ENCODE data around the gene SCN9A.
"Not testable (repeated sequence)": the region's sequence is repeated elsewhere in the genome, so short reads cannot be mapped to it uniquely, and the experiment has no call there.

SCN9A gene

GRCh38 chr2:166332106-166332505 lies 43.6 kb downstream of the SCN9A start:
- DNase-seq: no peak

- DNase-seq: no peak
Measured at GRCh38 chr2:166331468-166331867, 44.3 kb downstream of the SCN9A start.

GRCh38 chr2:166329465-166329864 lies 46.3 kb downstream of the SCN9A start:
- no peak for DNase-seq

- no peak for DNase-seq
Measured at GRCh38 chr2:166328147-166328546, 47.6 kb downstream of the SCN9A start.

DNA sequence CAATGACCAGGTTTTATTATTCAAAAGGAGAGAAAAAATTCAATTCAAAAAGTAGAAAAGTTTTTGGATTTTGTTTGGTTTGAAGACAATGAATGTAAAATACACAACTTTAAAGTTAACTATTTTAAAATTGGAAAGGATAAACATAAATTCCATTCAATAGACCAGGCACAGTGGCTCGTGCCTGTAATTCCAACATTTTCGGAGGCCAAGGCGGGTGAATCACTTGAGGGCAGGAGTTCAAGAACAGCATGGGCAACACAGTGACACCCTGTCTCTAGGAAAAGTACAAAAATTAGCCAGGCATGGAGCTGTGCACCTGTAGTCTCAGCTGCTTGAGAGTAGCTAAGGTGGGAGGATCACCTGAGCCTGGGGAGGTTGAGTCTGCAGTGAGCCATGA lies 54.7 kb downstream of the SCN9A start:
- DNase-seq: no peak

- no peak for DNase-seq
Measured at GRCh38 chr2:166314022-166314759, 61.6 kb downstream of the SCN9A start.

DNA sequence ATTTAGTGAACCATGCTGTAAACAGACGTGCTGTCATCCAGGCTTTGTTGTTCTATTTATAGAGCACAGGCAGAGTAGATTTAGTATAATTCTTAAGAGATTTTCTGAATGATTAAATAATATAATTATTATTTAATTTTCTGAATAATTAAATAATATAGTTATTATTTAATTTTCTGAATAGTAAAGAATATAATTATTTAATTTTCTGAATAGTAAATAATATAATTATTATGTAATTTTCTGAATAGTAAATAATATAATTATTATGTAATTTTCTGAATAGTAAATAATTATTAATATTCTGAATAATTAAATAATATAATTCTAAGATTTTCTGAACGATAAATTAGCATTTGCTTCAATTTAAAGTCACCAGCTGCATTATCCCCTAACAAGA lies 62.9 kb downstream of the SCN9A start:
- DNase-seq: not testable (repeated sequence)

GRCh38 chr2:166307326-166307725 lies 68.4 kb downstream of the SCN9A start:
- no peak for DNase-seq

DNA sequence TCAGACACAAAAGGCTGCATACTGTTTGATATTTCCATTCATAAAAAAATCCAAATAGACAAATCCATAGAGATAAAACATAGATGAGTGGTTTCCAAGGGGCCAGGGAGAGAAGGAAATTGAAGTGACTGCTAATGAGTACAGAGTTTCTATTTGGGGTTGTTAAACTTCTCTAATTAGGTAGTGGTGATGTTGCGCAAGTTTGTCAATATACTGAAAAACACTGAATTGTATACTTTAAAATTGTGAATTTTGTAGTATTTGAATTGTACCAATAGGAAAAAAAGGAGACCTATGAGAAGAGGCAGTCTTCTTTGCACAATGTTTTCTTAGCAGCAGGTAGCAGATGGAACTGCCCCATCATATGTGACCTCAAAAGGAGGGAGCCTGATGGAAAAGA lies 71.1 kb downstream of the SCN9A start:
- no peak for DNase-seq

DNA sequence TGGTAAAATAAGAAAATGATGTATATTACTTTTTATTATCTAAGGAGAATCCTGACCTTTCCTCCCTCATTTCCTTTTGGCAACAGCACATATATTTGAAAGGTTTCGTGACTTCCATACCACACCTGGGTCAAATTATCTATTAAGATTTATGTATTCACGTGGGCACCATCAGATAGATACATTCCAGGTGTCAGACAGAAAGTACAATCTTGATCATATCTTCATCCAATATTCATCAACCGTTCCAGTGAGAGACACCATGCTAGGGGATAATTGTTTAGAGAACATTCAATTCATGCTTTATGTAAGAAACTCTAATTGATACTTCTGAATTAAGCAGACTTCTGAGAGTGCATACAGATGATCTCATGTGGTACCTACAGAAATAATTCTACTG lies 73.7 kb downstream of the SCN9A start:
- no peak for DNase-seq

DNA sequence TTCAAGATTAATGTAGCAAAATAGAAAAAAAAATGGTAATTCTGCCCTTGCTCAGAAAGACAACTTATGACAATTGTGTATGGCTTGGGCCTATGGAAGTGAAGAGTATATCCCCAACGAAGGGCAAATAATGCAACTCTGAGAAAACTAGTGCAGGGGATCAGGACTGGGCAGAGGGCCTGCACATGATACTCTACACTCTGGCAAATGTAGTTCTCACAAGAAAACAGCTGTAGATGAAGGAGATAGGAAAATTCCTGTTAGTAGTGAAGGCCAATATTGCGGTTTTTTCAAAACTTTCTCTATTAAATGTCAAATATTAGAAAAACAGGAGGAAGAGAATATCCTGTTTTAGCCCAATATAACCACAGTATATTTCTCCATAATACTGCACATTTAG lies 77.8 kb downstream of the SCN9A start:
- DNase-seq: no peak

- DNase-seq: no peak
Measured at GRCh38 chr2:166293984-166294383, 81.8 kb downstream of the SCN9A start.

GRCh38 chr2:166285215-166285614 lies 90.5 kb downstream of the SCN9A start:
- DNase-seq: no peak

DNA sequence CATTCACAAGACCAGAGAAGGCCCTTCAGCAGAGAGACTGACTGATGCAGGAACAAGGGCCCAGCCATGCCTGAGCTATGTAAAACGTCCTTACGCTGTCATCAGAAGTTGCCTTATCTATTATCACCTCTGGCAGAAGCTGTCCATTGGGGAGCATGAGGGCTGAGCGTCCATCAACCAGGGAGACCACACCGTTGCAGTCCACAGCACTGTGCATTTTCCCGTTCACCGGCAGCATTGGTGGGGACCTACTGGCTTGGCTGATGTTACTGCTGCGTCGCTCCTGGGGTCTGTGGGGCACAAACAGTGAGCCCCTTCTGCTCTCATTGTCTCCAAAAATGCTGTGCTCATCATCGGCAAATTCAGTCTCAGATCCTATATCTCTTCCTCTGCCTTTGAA lies 91.4 kb downstream of the SCN9A start:
- no peak for DNase-seq

DNA sequence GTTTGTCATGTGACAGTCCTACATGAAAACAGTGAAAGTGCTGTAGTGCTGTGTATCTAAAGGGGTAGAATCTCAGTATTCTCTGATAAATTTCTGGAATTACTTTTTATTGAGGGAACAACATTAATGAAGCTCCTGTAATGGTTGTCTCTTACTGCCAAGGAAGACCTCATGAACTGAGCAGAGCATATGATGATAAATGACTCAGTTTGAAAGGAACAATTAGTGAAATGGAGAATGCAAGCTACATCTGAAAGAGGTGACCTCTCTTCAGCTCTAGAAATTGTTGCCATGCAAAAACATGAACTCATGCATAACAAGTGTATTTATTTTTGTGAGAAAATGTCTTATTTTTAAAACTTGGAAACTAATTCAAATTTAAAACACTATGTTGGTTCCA lies 93.6 kb downstream of the SCN9A start:
- DNase-seq: no peak

DNA sequence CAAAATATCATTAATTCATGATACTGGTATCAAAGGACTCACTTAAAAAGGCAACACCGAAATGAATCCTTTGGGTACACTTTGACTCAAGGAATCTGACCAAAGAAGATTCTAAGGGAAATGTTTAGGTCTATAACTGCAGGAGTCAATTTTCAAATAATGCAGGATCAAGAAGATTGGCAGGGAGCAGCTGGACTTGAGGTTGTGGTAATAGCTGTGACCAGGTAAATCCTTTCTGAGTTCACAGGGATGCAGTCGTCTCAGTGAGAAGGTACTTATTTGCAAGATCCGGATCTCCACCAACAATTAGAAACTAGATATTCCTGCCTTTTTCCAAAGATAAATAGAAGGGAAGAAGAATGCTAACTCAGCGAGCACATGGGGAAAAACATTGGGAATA lies 96.9 kb downstream of the SCN9A start:
- no peak for DNase-seq

GRCh38 chr2:166270376-166270775 lies 105.4 kb downstream of the SCN9A start:
- no peak for DNase-seq

GRCh38 chr2:166269322-166269721 lies 106.4 kb downstream of the SCN9A start:
- DNase-seq: no peak

GRCh38 chr2:166257859-166258258 lies 117.9 kb downstream of the SCN9A start:
- DNase-seq: no peak

GRCh38 chr2:166256896-166257295 lies 118.8 kb downstream of the SCN9A start:
- DNase-seq: no peak

DNA sequence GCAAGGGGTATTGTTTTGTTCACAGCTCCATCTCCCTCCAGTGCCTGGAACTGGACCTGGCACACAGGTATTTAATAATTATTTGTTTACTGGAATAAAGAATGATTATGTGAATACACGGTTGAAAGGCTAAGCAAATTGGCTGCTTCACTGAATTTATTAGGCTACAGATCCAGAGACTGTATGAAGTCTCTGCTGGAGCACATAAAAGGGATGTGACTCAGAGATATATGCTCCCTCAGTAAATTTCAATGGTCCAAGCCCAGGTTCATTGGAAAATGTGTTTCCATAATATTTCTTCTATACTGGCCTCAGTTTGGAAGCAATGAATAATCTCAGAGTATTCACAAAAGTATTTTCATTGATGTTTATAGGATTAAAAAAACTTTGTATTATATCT lies 126.4 kb downstream of the SCN9A start:
- DNase-seq: no peak

DNA sequence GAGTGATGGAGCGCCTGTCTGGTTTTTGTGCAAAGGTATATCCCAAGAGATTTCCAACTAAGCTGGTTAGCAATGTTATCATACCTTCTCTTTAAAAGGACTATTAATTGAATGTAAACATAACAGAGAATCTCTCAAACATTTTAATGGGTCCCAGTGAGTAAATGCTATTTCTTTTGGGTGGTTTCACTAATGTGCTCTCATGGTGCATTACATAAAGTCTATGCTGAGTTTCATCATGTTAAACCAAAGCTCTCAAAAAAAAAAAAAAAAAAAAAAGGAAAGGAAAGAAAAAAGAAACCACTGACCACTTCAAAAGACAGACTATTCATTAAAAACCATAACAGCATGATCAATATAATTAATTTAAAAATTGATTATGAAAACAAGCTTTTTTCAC lies 128.8 kb downstream of the SCN9A start:
- DNase-seq: no peak

DNA sequence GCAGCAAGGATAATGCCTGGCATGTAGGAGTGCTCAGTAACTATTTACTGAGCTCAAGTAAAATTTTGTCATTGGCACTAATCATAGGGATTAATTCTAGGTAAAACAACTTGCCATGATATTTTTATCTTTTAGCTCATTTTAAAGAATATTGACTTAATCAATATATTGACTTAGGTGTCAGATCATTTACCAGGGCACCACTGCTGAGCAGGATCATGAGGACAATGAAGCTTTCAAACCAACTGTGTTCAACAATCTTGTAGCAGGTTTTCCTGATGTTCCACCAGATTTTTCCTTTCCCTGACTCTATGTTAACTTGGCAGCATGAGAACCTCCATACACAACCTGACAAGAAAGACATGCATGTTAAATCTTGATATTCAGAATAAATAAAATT lies 133.4 kb downstream of the SCN9A start:
- DNase-seq: no peak

DNA sequence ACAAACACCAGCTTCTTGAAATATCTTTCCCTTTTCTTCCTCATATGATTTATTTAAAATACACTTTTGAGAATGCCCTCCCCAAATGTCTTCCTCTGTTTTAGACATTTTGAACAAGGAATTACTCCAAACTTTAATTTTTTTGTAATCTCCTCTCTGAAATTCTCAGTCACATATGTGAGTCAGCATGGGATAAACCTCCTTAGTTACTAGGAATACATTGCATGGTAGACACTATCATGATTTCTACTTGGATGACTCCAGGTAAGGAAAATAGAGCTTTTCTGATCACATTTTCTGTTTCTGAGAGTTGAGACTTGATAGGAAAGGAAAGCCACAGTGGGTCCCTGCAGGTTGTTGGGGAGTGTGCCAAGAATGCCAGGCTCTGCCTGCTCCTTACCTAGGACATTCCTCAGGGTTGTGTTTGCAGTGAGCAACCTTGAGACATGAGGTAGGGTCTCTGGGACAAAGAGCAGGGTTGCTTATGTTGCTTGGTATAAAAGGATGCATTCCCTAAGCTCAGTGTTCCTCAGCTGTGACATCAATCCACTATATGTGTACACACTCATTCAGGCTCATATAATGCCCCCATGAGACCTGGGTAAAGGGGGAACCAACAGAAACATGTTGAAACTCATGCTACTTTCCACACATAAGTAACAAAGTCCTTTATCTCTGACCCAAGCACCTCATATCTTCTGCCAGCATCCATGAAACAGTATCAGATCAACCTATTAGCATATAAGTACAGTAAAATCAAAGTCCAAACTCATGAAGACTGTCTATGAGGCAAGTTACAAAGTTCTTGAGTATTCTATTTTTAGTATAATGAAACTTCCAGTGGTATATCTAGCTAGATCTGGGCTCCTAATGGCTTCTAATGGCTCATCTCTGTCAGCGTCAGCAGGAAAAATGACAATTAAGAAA lies 135.1 kb downstream of the SCN9A start:
- DNase-seq: no peak
